Fibroblast of the conjunctiva (primary cell): ENCODE results near the gene CDH8.

Source experiments
- DNase-seq: peaks from one replicate; pipeline ENCODE4 v3.0.0-alpha.2; 2010; ENCODE audit warnings: low read depth

CDH8 gene

GRCh38 chr16:62029947-62030346 is 6.3 kb downstream of the CDH8 start:
- DNase-seq = no peak

- no peak for DNase-seq
Observed at GRCh38 chr16:62022688-62023087, 13.6 kb downstream of the CDH8 start.

GRCh38 chr16:62021161-62021581 is 15.1 kb downstream of the CDH8 start:
- DNase-seq = no peak

- DNase-seq = no peak
Observed at GRCh38 chr16:62020681-62021080, 15.6 kb downstream of the CDH8 start.

- DNase-seq = no peak
Observed at GRCh38 chr16:62019851-62020250, 16.4 kb downstream of the CDH8 start.

GRCh38 chr16:62018301-62019060 is 17.8 kb downstream of the CDH8 start:
- no peak for DNase-seq

GRCh38 chr16:62014319-62014923 is 21.8 kb downstream of the CDH8 start:
- no peak for DNase-seq

GRCh38 chr16:62010186-62010585 is 26.1 kb downstream of the CDH8 start:
- no peak for DNase-seq

GRCh38 chr16:61998460-61998859 is 37.8 kb downstream of the CDH8 start:
- no peak for DNase-seq

GRCh38 chr16:61993108-61993507 is 43.1 kb downstream of the CDH8 start:
- DNase-seq = no peak

- DNase-seq = no peak
Observed at GRCh38 chr16:61987474-61988012, 48.7 kb downstream of the CDH8 start.

- DNase-seq = no peak
Observed at GRCh38 chr16:61969077-61969382, 67.2 kb downstream of the CDH8 start.

GRCh38 chr16:61968242-61969076 is 67.8 kb downstream of the CDH8 start:
- no peak for DNase-seq

GRCh38 chr16:61957075-61957855 is 79.0 kb downstream of the CDH8 start:
- no peak for DNase-seq

- no peak for DNase-seq
Observed at GRCh38 chr16:61952841-61953240, 83.4 kb downstream of the CDH8 start.

GRCh38 chr16:61948414-61948813 is 87.8 kb downstream of the CDH8 start:
- no peak for DNase-seq

- no peak for DNase-seq
Observed at GRCh38 chr16:61946019-61946418, 90.2 kb downstream of the CDH8 start.

- DNase-seq = no peak
Observed at GRCh38 chr16:61945511-61945910, 90.7 kb downstream of the CDH8 start.

- no peak for DNase-seq
Observed at GRCh38 chr16:61944004-61944403, 92.2 kb downstream of the CDH8 start.

- no peak for DNase-seq
Observed at GRCh38 chr16:61940611-61941010, 95.6 kb downstream of the CDH8 start.

- DNase-seq = no peak
Observed at GRCh38 chr16:61937646-61938045, 98.6 kb downstream of the CDH8 start.

GRCh38 chr16:61936522-61936921 is 99.7 kb downstream of the CDH8 start:
- DNase-seq = no peak
